A673 (cell line): ENCODE data around the gene ENDOG.

Source experiments
- CTCF ChIP-seq: fragments of 300-800, 200-600 bp; sonication (generic); conservative IDR thresholded peaks from 2 replicates; pipeline ENCODE4 v1.5.1; 2017; ENCODE audit warnings: low read depth, mild to moderate bottlenecking, antibody characterized with exemption, low read length, moderate library complexity, mixed read lengths
- EZH2 ChIP-seq: fragments of 200-600 bp; sonication (generic); IDR thresholded peaks from 2 replicates; pipeline ENCODE4 v1.6.1; 2017; ENCODE audit warnings: borderline replicate concordance, low read depth, mild to moderate bottlenecking, mixed read lengths, antibody characterized with exemption, low read length; ENCODE audit not compliant: poor library complexity, severe bottlenecking

DNA sequence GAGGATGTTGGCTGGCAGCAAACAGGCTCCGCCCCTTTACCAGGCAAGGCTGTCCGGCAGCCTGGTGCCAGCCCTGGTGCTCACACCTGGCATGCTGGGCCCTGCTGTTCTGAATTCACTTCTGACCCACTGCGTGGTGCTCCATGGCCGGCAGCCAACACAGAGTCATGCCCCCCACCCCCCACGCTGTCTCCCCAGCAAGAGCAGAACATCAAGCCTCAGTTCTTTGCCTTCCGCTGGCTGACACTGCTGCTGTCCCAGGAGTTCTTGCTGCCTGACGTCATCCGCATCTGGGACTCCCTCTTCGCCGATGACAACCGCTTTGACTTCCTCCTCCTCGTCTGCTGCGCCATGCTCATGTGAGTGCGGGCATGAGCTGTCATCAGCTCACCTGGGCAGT, 12.6 kb upstream of the ENDOG start:
- TF ChIP-seq CTCF, result no peak
- no peak for TF ChIP-seq EZH2
